ENCODE data around the gene KISS1.

KISS1 gene

DNA sequence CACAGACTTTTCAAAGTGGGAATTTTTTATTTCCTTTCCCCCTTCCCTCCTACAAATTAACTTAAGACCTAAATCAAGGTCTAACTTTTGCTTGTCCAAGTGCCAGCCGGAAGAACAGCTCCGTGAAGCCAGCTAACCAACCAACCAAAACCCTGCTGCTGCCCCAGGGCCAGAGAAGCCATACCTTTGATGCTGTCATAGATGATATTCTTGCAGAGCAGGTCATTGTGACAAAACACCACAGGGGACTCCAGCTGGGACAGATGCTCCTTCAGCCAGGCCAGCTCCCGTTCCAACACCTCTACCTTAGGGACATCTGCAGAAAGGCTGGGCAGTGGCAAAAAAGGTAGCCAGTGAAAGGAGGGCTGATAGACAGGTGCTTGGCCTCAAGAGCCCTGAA lies 55.2 kb downstream of the KISS1 start:
- no peaks in the 10 kb centered on the region for H3K9me3 ChIP-seq (ENCODE audit: control insufficient read depth, insufficient read depth, low read length)
- H3K4me2 ChIP-seq (ENCODE audit: low read length), result no peak overlapping the region
- H3K79me2 ChIP-seq (ENCODE audit: control insufficient read depth, low read length), result no peaks in the 10 kb centered on the region
- no peaks in the 10 kb centered on the region for H3K36me3 ChIP-seq (ENCODE audit: control insufficient read depth, low read length)
- H3K27ac ChIP-seq (ENCODE audit: low read depth, low read length), result no peak overlapping the region
- H3K27me3 ChIP-seq (ENCODE audit: control insufficient read depth, low read length), result peaks cover 14% of the 10 kb centered on the region
- TF ChIP-seq, protein P1, sequence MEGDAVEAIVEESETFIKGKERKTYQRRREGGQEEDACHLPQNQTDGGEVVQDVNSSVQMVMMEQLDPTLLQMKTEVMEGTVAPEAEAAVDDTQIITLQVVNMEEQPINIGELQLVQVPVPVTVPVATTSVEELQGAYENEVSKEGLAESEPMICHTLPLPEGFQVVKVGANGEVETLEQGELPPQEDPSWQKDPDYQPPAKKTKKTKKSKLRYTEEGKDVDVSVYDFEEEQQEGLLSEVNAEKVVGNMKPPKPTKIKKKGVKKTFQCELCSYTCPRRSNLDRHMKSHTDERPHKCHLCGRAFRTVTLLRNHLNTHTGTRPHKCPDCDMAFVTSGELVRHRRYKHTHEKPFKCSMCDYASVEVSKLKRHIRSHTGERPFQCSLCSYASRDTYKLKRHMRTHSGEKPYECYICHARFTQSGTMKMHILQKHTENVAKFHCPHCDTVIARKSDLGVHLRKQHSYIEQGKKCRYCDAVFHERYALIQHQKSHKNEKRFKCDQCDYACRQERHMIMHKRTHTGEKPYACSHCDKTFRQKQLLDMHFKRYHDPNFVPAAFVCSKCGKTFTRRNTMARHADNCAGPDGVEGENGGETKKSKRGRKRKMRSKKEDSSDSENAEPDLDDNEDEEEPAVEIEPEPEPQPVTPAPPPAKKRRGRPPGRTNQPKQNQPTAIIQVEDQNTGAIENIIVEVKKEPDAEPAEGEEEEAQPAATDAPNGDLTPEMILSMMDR (IDR thresholded peaks at IDR 0.05; ENCODE audit: low read depth, low read length, poor library complexity, severe bottlenecking), result no peak
- no peak for TF ChIP-seq EZH2phosphoT487 (IDR thresholded peaks at IDR 0.05; ENCODE audit: borderline replicate concordance, low read length)
- H4K20me1 ChIP-seq (ENCODE audit: control insufficient read depth, insufficient read depth, low read depth, low read length), result no peaks in the 10 kb centered on the region
- no peaks in the 10 kb centered on the region for H3F3A ChIP-seq (ENCODE audit: control insufficient read depth, insufficient read depth)
- no peaks in the 10 kb centered on the region for H3K9me2 ChIP-seq (replicated peaks; ENCODE audit: control insufficient read depth, low read length)
- no peak overlapping the region for H3K4me3 ChIP-seq (ENCODE audit: low read length)
- H3K4me1 ChIP-seq (ENCODE audit: control insufficient read depth, low read length), result no peaks in the 10 kb centered on the region

All from DOHH2 (cell line).